GM12878 (cell line): Measurements from ENCODE around the gene ARHGEF7. TPM values are rescaled to one million over a fixed set of nuclear protein-coding genes. Genes with fewer than 3 reads are reported as not detected.

ENCODE experiments used
- ATF7 ChIP-seq: fragments of 450-650 bp; IDR thresholded peaks from 2 replicates; pipeline ENCODE4 v1.6.1; 2016; ENCODE audit warnings: low read depth, mild to moderate bottlenecking
- CHD4 ChIP-seq: fragments of 200-600 bp; sonication (generic); IDR thresholded peaks from 2 replicates; pipeline ENCODE4 v1.6.1; 2016; ENCODE audit warnings: mild to moderate bottlenecking
- E2F4 ChIP-seq: IDR thresholded peaks from 2 replicates; pipeline ENCODE4 v1.6.1; 2012; ENCODE audit warnings: low read depth, low read length, improper control_type of control experiment
- IRF3 ChIP-seq: fragments of 450-650 bp; IDR thresholded peaks from 2 replicates; pipeline ENCODE4 v1.6.1; 2014; ENCODE audit warnings: mild to moderate bottlenecking
- JUND ChIP-seq: IDR thresholded peaks from 2 replicates; pipeline ENCODE4 v1.6.1; 2012; ENCODE audit warnings: low read depth, mild to moderate bottlenecking, low read length, improper control_type of control experiment, moderate library complexity
- NBN ChIP-seq: fragments of 450-650 bp; IDR thresholded peaks from 2 replicates; pipeline ENCODE4 v1.6.1; 2016
- NR2C1 ChIP-seq: fragments of 450-650 bp; IDR thresholded peaks from 2 replicates; pipeline ENCODE4 v1.6.1; 2017; ENCODE audit warnings: antibody characterized with exemption, mild to moderate bottlenecking, moderate library complexity
- NRF1 ChIP-seq: conservative IDR thresholded peaks from 2 replicates; pipeline ENCODE4 v1.6.1; 2011; ENCODE audit warnings: mild to moderate bottlenecking, low read depth, low read length, improper control_type of control experiment
- PAX5 ChIP-seq: IDR thresholded peaks from 2 replicates; pipeline ENCODE4 v1.6.1; 2011; ENCODE audit warnings: low read depth, low read length, borderline replicate concordance
- RBBP5 ChIP-seq: fragments of 200-600 bp; sonication (generic); conservative IDR thresholded peaks from 2 replicates; pipeline ENCODE4 v1.6.1; 2016
- REST ChIP-seq: IDR thresholded peaks from 2 replicates; pipeline ENCODE4 v1.6.1; 2012; ENCODE audit warnings: mild to moderate bottlenecking, low read depth, low read length
- ZNF622 ChIP-seq: fragments of 450-650 bp; IDR thresholded peaks from 2 replicates; pipeline ENCODE4 v1.6.1; 2017; ENCODE audit warnings: mild to moderate bottlenecking, inconsistent platforms
- polyA plus RNA-seq, 11 experiments: library from polyadenylated mRNA; depleted of rRNA in 4 of 11; unstranded in 6 of 11; stranded (reverse) in 5 of 11; fragments of >200 nt; fragmentation: Nextera tagmentation in 4 of 11; fragmentation: Illumina TruSeq in 1 of 11; extraction: Ambion mirVana in 4 of 11; extraction: Trizol in 1 of 11; gene quantifications; 1 replicate in 1 of 11; 2 replicates in 10 of 11; pipeline versions ENCODE4 v1.2.1 to v1.2.3, GENCODE V29; 2011 to 2016; ENCODE audit warnings: inconsistent platforms in 2 of 11, missing spikeins in 2 of 11, low read depth in 1 of 11
- total RNA-seq, 4 experiments: library from RNA; depleted of rRNA in 3 of 4; stranded (reverse); fragments of >200 nt in 3 of 4; fragmentation: Illumina TruSeq in 1 of 4; extraction: Trizol in 1 of 4; gene quantifications; 2 replicates each; pipeline versions ENCODE4 v1.2.1 to v1.2.3, GENCODE V29; 2013 to 2021
- TF ChIP-seq, protein P1 (sequence below), 3 experiments: IDR thresholded peaks in 2 of 3; conservative IDR thresholded peaks in 1 of 3; 2 replicates each; pipeline ENCODE4 v1.5.1; 2011; ENCODE audit warnings: low read depth in 3 of 3, low read length in 3 of 3, mild to moderate bottlenecking in 3 of 3, control low read depth in 2 of 3, moderate library complexity in 2 of 3, inconsistent platforms in 1 of 3, mixed read lengths in 1 of 3; ENCODE audit not compliant: control insufficient read depth in 2 of 3, insufficient read depth in 1 of 3; ENCODE audit errors: extremely low read depth in 1 of 3
- TF ChIP-seq, protein P2 (sequence below): fragments of 450-650 bp; IDR thresholded peaks from 2 replicates; pipeline ENCODE4 v1.6.1; 2016; ENCODE audit warnings: mild to moderate bottlenecking

ARHGEF7 gene
- total and polyA plus RNA-seq, 10 of the 15 experiments (the other 5 are each of a cell fraction or from before 2014, with no cell fraction given), result 4.7 to 65.5 (median 36.6) TPM

DNA sequence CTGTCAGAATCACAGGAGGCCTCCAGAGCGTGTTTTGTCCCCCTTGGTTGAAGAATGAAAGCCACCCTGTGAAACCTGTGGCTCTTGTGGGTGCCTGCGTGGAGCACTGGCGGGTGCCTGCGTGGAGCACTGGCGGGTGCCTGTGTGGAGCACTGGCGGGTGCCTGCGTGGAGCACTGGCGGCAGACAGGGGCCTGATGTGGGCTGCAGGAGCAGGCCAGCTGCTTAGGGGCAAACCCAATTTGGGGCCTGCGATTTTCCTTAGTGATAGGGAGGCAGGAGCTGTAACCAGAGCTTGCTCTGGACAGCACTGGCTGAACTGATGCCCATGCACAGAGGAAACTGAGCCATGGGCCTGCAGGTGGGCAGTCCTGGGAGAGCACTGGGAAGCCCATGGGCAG, 24.3 kb downstream of the ARHGEF7 start (continued):
- TF ChIP-seq, protein P1, sequence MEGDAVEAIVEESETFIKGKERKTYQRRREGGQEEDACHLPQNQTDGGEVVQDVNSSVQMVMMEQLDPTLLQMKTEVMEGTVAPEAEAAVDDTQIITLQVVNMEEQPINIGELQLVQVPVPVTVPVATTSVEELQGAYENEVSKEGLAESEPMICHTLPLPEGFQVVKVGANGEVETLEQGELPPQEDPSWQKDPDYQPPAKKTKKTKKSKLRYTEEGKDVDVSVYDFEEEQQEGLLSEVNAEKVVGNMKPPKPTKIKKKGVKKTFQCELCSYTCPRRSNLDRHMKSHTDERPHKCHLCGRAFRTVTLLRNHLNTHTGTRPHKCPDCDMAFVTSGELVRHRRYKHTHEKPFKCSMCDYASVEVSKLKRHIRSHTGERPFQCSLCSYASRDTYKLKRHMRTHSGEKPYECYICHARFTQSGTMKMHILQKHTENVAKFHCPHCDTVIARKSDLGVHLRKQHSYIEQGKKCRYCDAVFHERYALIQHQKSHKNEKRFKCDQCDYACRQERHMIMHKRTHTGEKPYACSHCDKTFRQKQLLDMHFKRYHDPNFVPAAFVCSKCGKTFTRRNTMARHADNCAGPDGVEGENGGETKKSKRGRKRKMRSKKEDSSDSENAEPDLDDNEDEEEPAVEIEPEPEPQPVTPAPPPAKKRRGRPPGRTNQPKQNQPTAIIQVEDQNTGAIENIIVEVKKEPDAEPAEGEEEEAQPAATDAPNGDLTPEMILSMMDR (IDR thresholded peaks at IDR 0.05 in 2 of 3, conservative IDR thresholded peaks at IDR 0.05 in 1 of 3; ENCODE audit: control insufficient read depth in 2 of 3, extremely low read depth in 1 of 3, insufficient read depth in 1 of 3, low read depth in 3 of 3, low read length in 3 of 3), result no peak
- TF ChIP-seq IRF3 (no peak), E2F4 (no peak), RBBP5 (no peak), NBN (no peak), PAX5 (no peak), REST (no peak), JUND (no peak), NRF1 (no peak), ATF7 (no peak), ZNF622 (no peak), CHD4 (no peak), NR2C1 (no peak)
- TF ChIP-seq, protein P2, sequence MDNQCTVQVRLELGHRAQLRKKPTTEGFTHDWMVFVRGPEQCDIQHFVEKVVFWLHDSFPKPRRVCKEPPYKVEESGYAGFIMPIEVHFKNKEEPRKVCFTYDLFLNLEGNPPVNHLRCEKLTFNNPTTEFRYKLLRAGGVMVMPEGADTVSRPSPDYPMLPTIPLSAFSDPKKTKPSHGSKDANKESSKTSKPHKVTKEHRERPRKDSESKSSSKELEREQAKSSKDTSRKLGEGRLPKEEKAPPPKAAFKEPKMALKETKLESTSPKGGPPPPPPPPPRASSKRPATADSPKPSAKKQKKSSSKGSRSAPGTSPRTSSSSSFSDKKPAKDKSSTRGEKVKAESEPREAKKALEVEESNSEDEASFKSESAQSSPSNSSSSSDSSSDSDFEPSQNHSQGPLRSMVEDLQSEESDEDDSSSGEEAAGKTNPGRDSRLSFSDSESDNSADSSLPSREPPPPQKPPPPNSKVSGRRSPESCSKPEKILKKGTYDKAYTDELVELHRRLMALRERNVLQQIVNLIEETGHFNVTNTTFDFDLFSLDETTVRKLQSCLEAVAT, result no peak
